H1 (cell line): ENCODE results near the gene CHMP5. TPM values are rescaled to one million over a fixed set of nuclear protein-coding genes. Genes with fewer than 3 reads are reported as not detected.

Experiments
- CHD7 ChIP-seq: fragments of 300-600 bp; sonication (generic); IDR thresholded peaks from 2 replicates; pipeline ENCODE4 v1.7.1; 2012; ENCODE audit warnings: low read length, moderate library complexity, mild to moderate bottlenecking, inconsistent platforms; ENCODE audit not compliant: insufficient replicate concordance
- YY1 ChIP-seq: IDR thresholded peaks from 2 replicates; pipeline ENCODE4 v1.6.1; 2011; ENCODE audit warnings: low read depth, mild to moderate bottlenecking, low read length
- polyA plus RNA-seq, 7 experiments: library from polyadenylated mRNA; depleted of rRNA in 3 of 7; stranded (reverse) in 5 of 7; unstranded in 2 of 7; fragments of >200 nt in 5 of 7; fragments of 200-250 nt in 2 of 7; gene quantifications; 1 replicate in 5 of 7; 2 replicates in 1 of 7; 4 replicates in 1 of 7; pipeline versions ENCODE4 v1.2.1 to v1.2.3, GENCODE V29; 2011 to 2013; ENCODE audit warnings: missing spikeins in 2 of 7, mixed read lengths in 2 of 7
- total RNA-seq: library from RNA; stranded (reverse); fragmentation: NEBNext Ultra II Directional; extraction: Animal tissue kit (Norgen Biotek cat#: 25700); gene quantifications from 2 replicates; pipeline ENCODE4 v1.2.1, GENCODE V29; 2021

Gene CHMP5
- total and polyA plus RNA-seq, 2 of the 8 experiments (the other 6 are each of a cell fraction or from before 2014, with no cell fraction given) = 25.0 to 47.3 TPM

- no peak for TF ChIP-seq CHD7
- no peak for TF ChIP-seq YY1
- TF ChIP-seq, all 59 proteins: peak for 0
These were observed 4.5 kb upstream of the CHMP5 start (continued) for GRCh38 chr9:33260372-33260771.
